GM18505 (cell line): ENCODE data around the gene PDXDC1.
A peak's percentile ranks its signal among the peaks of the same experiment; 100 is the strongest.
"Not testable (repeated sequence)": the region's sequence is repeated elsewhere in the genome, so short reads cannot be mapped to it uniquely, and the experiment has no call there.

Experiments used
- ATAC-seq: cut with Tn5 transposase; IDR thresholded peaks from one replicate; pipeline ENCODE4 v1.9.1; 2021; ENCODE audit not compliant: unreplicated experiment
- POLR2A ChIP-seq: IDR thresholded peaks from 4 replicates; pipeline ENCODE4 v1.6.1; 2011; ENCODE audit warnings: borderline replicate concordance; ENCODE audit not compliant: insufficient read depth, insufficient read length; ENCODE audit errors: extremely low read depth

Gene PDXDC1

GRCh38 chr16:14958970-14959369, 15.9 kb upstream of the PDXDC1 start:
- no peak for ATAC-seq
- no peak for TF ChIP-seq POLR2A

- TF ChIP-seq POLR2A: no peak
- ATAC-seq: no peak
Observed at GRCh38 chr16:14961405-14962186, 13.2 kb upstream of the PDXDC1 start.

- no peak for TF ChIP-seq POLR2A
- no peak for ATAC-seq
Observed at GRCh38 chr16:14963281-14964173, 11.3 kb upstream of the PDXDC1 start.

GRCh38 chr16:14965328-14965727, 9.5 kb upstream of the PDXDC1 start:
- ATAC-seq: no peak
- no peak for TF ChIP-seq POLR2A

GRCh38 chr16:14969795-14970194, 5.0 kb upstream of the PDXDC1 start:
- not testable (repeated sequence) for ATAC-seq

- not testable (repeated sequence) for ATAC-seq
Observed at GRCh38 chr16:14971621-14972228, 3.1 kb upstream of the PDXDC1 start.

GRCh38 chr16:14973785-14974322, 972 bp upstream of the PDXDC1 start:
- ATAC-seq: not testable (repeated sequence)

- not testable (repeated sequence) for ATAC-seq
Observed at GRCh38 chr16:14974331-14974655, 533 bp upstream of the PDXDC1 start.

GRCh38 chr16:14975418-14976194, 780 bp downstream of the PDXDC1 start:
- ATAC-seq: peak; percentile 17

- not testable (repeated sequence) for ATAC-seq
Observed at GRCh38 chr16:14976971-14977736, 2.3 kb downstream of the PDXDC1 start.

GRCh38 chr16:14978281-14978680, 3.5 kb downstream of the PDXDC1 start:
- ATAC-seq: not testable (repeated sequence)

GRCh38 chr16:14978908-14979307, 4.1 kb downstream of the PDXDC1 start:
- not testable (repeated sequence) for ATAC-seq

- not testable (repeated sequence) for ATAC-seq
Observed at GRCh38 chr16:14981234-14981633, 6.4 kb downstream of the PDXDC1 start.

GRCh38 chr16:14982521-14982920, 7.7 kb downstream of the PDXDC1 start:
- ATAC-seq: not testable (repeated sequence)

GRCh38 chr16:14988092-14988491, 13.3 kb downstream of the PDXDC1 start:
- ATAC-seq: not testable (repeated sequence)

- ATAC-seq: not testable (repeated sequence)
Observed at GRCh38 chr16:14988661-14989191, 13.9 kb downstream of the PDXDC1 start.

GRCh38 chr16:14989291-14990281, 14.8 kb downstream of the PDXDC1 start:
- not testable (repeated sequence) for ATAC-seq
